GM18909 (cell line): ENCODE measurements around the gene ENC1.
"Not testable (repeated sequence)": the region's sequence is repeated elsewhere in the genome, so short reads cannot be mapped to it uniquely, and the experiment has no call there.

Experiments
- ATAC-seq: cut with Tn5 transposase; IDR thresholded peaks from one replicate; pipeline ENCODE4 v1.9.1; 2021; ENCODE audit warnings: mild to moderate bottlenecking; ENCODE audit not compliant: unreplicated experiment, poor library complexity

ENC1 gene

DNA sequence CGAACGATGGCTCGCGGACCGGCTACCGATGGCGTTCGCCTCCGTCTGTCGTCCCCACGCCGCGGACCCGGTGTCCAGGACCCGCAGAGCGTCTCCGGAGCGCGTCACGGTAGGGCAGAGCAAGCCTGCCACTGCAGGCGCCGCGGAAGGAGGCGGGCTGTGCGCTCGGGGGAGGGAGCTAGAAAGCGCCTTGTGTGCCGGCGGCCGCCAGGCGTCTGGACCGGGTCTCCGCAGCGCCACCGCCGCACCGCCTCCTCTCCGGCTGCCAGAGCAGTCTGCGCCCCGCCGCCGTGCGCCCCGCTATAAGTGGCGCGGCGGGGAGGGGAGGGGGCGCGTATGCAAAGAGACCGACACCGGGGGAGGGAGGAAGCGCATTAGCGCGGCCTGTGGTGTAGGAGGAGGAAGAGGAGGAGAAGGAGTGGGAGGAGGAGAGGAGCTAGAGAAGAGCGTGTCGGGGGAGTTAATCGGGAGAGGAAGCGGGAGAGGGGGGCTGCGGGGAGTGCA lies at the start of gene ENC1:
Gene ENC1, minus strand, starts transcription at position 279 of the 504 bp plus-strand sequence. CDS start 4,243 bp downstream, outside the sequence.
- ATAC-seq, result peak; percentile 64

- no peak for ATAC-seq
These were observed 46.6 kb upstream of the ENC1 start for GRCh38 chr5:74686962-74687751.

DNA sequence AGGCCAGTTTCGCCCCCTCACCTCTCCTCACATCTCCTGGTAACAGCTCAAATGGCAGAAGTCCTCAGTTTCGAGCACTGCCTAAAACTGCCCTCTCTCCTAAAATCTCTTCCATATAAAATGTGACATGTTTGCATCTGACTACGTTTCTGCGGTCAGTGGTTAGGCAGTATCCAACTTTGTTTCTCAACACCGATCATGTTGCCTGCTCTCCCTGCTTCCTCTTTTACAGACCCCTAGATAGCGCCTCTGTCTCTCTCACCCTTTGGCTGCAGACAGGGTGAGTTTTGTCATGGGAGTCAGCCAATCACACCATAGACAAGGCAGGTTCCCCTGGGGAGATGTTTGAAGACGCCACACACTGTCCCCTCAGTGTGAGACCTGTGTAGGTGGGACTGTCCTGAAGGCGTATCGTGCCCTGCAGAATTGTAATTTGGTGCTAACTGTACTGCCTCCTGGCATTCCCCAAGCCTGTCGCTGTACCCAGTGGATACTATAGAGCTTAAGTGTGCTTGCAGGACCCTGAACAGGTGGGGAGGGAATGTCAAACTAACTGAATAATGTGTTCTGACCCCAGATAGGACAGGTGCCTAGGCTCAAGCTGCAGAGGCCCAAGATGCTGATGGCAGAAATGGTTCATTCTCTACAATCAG lies 45.6 kb upstream of the ENC1 start:
- ATAC-seq, result peak; percentile 60

GRCh38 chr5:74684900-74685851 lies 44.6 kb upstream of the ENC1 start, which contains the start of gene HEXB:
HEXB (plus strand) TSS chr5:74685233; CDS start chr5:74685261, 28 bp downstream.
- peak; percentile 82 for ATAC-seq

DNA sequence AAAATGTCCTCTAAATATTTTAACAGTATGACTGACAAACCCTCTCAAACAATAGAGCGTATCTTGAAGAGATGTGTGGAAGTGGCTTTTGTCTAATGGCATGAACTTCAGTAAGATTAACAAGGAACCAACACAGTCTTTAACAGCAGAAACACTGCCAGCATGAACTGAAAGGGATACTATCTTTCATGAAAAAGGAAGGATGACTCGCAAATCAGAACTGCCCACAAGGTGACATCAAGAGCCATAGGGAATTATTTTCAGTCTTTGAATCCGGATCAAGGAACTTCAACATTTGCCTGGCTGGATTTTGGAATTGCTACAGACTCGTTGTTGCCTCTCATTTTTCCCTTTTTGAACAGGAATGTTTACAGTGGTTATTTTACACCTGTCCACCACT lies 39.4 kb upstream of the ENC1 start:
- ATAC-seq, result no peak

- not testable (repeated sequence) for ATAC-seq
These were observed 38.8 kb upstream of the ENC1 start for GRCh38 chr5:74679300-74679699.

GRCh38 chr5:74678123-74678522 lies 37.6 kb upstream of the ENC1 start:
- not testable (repeated sequence) for ATAC-seq

DNA sequence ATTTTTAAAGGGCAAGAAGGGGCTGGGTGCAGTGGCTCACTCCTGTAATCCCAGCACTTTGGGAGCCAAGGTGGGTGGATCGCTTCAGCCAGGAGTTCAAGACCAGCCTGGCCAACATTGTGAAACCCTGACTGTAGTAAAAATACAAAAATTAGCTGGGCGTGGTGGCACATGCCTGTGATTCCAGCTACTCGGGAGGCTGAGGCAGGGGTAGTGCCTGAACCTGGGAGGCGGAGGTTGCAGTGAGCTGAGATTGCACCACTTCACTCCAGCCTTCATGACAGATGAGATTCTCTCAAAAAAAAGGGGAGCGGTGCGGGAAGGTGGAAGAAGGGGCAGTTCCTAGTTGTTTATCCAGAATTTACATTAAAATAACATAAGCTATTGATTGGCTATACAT lies 35.9 kb upstream of the ENC1 start:
- ATAC-seq, result not testable (repeated sequence)

GRCh38 chr5:74673011-74673790 lies 32.7 kb upstream of the ENC1 start:
- ATAC-seq, result no peak

GRCh38 chr5:74672215-74672877 lies 31.8 kb upstream of the ENC1 start:
- no peak for ATAC-seq

DNA sequence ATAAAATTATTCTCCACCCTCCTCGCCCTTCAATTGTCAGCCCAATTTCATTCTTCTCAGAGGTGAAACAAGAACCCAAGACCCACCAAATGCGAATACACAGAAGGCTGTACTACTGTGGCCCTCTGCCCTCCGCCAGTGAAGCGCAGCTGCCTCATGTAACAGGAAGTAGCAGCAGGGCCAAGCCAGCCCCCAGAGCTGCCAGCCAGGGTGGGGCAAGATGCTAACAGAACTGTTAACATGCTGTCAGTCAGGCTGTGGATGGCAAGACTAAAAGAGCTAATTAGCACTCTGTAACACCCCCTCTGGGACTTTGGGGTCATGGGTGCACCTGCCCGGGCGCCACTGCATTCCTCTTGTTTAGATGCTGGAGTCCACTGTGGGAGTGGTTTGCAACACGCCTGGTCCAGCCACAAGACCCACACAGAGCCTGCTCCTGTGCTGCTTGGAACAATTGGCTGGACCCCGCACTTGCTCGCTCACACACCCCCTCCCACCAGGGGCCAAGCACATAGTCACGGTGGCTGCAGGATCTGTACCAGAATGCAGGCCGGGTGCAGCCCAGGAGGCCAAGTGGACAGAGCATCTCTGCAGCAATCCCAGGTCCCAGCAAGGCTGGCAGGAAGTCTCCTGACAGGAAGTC lies 30.0 kb upstream of the ENC1 start:
- ATAC-seq, result no peak

GRCh38 chr5:74669821-74670220 lies 29.3 kb upstream of the ENC1 start:
- ATAC-seq, result no peak

DNA sequence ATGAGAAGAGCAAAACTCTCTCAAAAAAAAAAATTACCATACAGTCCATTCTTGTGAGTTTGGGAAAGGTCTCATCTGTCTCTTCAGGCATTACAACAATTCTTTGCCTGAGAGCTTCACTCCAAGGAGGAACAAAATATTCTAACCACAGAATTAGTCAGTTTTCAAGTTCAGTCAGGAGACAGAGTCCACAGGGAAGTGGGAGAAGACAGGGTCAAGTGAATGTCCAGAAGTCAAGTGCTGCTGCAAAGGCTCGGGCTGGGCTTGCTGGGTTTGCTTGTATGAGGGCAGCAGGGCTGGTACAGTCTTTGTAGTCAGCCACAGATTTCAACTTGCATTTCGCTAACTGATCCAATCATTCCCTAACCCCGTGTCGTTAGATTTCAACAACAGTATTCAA lies 26.9 kb upstream of the ENC1 start:
- no peak for ATAC-seq

DNA sequence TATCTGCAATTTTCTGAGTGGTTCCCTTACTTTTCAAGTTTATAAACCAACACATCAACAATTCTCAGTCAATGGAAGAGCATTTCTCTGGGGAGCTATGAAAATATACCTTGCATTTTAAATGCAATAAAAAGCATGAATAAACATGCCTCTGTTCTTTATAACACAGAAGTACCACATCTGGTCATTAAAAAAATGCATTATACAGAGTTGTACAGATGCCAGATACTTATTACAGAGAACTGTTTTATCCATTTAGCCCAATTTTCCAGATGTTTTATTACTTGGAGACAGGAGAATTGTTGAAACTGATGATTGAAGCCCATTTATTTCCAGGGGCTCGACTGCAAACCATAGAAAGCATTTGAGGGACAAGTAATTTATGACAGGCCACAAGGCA lies 25.3 kb upstream of the ENC1 start:
- no peak for ATAC-seq

DNA sequence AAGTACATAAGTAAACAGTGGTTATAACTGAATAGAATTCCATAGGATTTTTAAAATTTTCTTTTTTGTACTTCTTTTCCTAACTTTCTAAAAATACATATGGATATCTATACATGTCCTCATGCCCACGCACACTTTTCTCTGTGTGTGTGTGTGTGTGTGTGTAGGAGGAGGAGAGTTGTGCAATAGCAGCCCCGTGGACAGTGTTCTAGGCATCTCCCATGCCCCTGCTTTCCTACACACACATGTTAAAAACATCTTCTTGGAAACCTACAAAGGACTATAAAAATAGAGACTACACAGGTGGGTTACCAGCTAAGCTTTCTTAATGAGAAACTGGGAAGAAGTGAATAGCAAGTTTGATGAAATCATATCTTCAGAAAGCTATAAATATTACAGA lies 24.7 kb upstream of the ENC1 start:
- no peak for ATAC-seq

- no peak for ATAC-seq
These were observed 24.0 kb upstream of the ENC1 start for GRCh38 chr5:74664551-74664950.

- ATAC-seq, result no peak
These were observed 20.3 kb upstream of the ENC1 start for GRCh38 chr5:74660873-74661272.

DNA sequence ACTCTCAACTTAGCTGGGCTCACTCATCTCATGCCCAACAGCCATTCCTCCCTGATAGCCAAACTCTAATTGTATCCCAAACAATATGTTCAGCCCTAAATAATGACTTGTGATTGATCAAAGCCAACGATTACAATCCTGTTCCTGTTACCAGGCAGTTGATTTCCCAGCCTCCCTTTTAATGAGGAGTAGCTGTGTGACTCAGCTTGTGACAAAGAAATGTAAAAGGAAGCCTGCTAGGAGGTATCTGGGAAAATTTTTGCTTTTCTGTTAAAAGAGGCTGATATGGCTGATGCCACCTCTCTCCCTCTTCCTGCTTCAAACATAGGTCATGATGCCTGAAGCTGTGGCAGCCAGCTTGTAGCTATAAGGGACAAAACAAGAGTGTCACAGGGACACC lies 19.6 kb upstream of the ENC1 start:
- ATAC-seq, result no peak

GRCh38 chr5:74659172-74659571 lies 18.6 kb upstream of the ENC1 start:
- no peak for ATAC-seq
